Stimulated activated CD4-positive, alpha-beta T cell treated with anti-CD3 and anti-CD28 coated beads, Interleukin-2, amount 100 ng/mL, for 4 hours (primary cell): ENCODE measurements around the gene CYB561D2.
"Not testable (repeated sequence)": the region's sequence is repeated elsewhere in the genome, so short reads cannot be mapped to it uniquely, and the experiment has no call there.

ENCODE experiments used
- DNase-seq: peaks from one replicate; pipeline ENCODE4 v3.0.0-alpha.2; 2020; ENCODE audit warnings: low read depth

CYB561D2 gene, protein sequence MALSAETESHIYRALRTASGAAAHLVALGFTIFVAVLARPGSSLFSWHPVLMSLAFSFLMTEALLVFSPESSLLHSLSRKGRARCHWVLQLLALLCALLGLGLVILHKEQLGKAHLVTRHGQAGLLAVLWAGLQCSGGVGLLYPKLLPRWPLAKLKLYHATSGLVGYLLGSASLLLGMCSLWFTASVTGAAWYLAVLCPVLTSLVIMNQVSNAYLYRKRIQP

DNA sequence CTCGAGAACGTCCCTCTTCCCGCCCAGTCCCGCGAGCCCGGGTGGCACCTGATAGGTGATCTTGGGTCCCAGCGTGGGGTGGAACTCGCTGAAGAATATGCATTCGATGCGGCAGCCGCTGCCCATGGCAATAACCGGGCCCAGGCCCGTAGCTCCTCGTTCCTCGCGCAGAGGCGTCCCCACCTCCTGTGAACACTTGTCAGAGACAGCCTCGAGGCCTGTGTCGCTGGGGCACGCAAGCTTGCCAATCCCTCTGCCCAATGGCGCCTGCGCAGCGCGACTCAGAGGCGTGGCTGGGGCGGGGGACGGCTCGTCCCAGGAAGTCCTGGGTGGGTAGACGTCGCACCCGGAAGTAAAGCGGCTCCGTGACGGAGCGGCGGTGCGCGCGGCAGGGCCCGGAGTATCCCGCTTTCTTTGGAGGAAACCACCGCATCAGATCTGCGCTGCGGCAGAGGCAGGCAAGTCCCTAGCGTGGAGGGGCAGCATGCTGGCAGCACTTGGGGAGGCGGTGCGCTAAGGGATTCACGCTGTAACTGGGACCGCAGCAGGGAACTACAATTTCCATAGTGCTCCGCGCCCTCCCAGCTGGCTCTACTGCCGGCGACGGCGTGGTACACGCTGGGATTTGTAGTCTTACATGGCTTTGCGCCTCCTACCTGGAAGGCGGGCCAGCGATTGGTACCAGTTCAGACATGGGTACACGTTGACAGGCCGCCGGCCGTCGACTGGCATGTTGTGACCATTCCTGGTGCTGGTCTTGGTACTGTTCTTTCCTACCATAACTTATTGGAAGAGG is at the start of gene CYB561D2, which contains the start of gene NPRL2:
TSS of gene CYB561D2 (plus strand) at position 336 of the 796 bp plus-strand sequence. CDS start 572 bp downstream, outside the sequence.
TSS of gene NPRL2 (minus strand) at position 249 of the 796 bp plus-strand sequence. CDS start at position 126, 123 bp downstream.
- peak; percentile 99 for DNase-seq

DNA sequence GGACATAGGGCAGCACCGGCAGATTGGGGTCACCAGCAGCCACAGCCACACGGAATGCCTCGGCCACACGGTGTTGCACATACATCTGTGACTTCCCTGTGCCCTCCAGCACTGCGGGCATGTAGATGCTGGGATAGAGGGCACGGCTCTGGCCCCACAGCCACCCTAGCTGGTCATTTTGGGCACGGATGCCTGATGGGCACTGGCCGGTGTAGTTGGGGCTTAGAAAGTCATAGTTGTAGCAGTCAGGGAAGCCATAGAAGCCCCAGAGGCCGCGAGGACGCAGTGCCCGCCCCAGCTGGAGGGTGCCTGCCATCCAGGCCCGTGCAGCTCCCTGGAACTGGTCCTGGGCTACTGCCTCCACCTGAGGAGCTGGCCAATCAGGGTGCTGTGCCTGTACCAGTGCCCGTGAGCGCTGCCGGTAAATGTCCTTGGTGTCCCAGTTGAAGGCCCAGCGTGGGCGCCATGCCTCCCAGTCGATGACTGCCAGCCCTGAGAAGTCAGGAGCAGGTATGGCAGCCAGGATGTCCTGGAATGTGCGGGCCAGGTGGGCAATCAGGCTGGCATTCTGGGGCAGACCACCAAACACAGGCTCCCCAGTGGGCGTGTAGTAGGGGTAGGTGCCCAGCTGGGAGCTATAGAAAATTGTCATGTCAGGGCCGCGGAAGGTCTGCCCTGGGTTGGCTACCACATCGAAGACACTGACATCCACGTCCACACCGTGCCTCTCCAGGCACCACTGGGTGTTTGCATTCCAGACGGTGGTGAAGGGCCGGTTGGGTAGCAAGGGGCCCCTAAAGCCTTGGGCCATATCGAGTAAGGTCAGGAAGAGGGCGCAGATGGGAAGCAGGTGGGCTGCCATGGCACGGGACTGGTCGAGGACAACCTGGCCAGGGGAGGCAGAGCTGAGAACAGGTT is 48.3 kb upstream of the CYB561D2 start:
- DNase-seq, result no peak

DNA sequence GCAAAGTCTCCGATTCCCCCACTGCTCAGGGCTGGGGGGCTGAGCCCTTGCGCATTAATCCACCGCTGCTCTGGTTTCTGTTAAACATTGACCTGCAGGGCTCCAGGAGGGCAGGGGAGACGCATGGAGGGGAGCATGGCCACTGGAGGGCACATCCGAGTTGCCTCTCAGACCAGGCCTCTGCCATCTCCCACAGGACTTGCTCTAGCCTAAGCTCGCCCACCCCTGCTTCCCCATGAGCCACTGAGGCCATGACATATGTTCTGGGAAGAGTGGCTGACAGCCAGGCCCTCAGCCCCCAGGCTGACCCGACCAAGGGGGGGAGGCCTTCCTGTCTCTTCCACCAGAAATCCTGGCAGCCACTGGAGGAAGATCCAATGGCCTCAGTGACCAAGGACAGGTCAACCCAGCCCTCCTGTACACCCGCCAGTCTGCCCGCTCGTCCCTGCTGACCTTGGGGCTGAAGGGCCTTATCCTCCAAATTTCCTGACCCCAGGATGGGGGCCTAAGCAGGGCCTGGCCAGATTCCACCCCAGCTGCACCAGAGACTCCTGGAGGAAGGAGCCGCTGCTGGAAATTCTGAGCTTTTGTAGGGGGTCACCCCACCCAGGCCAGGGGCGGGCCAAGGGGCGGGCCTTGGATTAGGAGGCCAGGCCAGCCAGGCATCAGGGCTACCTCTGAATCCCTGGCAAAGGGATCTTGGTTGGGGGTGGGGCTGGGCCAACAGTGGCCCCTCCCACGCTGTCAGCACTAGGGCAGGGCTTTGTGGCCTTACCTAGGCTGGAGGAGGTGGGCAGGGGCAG is 47.4 kb upstream of the CYB561D2 start, which contains the start of gene HYAL1:
TSS of gene HYAL1 (minus strand) at position 562 of the 803 bp plus-strand sequence. CDS start 618 bp downstream, outside the sequence.
- DNase-seq, result no peak

DNA sequence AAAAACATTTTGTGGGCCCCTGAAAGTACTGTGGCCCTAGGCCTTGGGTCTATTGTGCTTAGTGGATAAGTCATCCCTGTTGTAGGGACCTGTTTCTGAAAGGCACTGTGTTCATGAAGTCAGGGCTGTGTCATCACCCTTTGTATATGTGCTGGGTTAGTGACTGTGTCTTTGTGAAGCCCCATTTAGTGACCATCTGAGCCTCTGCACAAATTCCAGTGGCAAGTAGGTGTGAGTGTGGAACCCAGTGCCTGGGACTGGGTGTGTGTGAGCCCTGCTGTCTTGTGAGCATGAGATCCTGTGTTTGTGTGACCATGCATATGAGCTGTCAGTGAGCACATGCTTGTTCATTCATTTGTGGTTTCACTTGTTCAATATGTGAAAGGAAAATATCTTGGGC is 46.1 kb upstream of the CYB561D2 start:
- no peak for DNase-seq

DNA sequence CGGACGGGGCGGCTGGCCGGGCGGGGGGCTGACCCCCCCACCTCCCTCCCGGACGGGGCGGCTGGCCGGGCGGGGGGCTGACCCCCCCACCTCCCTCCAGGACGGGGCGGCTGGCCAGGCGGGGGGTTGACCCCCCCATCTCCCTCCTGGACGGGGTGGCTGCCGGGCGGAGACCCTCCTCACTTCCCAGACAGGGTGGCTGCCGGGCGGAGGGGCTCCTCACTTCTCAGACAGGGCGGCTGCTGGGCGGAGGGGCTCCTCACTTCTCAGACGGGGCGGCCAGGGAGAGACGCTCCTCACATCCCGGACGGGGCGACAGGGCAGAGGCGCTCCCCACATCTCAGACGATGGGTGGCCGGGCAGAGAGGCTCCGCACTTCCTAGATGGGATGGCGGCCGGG is 38.6 kb upstream of the CYB561D2 start:
- DNase-seq, result not testable (repeated sequence)

DNA sequence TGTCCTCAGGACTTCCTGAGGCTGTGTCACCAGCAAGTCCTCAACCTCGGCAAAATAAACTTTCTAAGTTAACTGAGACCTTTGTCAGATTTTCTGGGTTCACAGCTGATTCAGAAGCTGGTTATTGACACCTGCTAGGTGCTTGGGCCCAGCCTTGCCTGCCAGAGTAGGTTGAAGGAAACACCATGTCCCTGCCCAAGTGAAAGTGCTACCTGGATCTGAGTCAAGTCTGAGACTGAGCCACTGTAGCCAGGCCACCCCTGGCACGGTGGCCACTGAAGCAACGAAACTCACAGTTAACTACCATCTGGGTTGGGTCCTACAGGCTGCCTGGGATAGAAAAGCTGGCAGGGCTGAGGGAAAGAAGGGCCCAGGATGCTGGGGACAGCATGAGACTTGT is 36.3 kb upstream of the CYB561D2 start:
- DNase-seq, result no peak

DNA sequence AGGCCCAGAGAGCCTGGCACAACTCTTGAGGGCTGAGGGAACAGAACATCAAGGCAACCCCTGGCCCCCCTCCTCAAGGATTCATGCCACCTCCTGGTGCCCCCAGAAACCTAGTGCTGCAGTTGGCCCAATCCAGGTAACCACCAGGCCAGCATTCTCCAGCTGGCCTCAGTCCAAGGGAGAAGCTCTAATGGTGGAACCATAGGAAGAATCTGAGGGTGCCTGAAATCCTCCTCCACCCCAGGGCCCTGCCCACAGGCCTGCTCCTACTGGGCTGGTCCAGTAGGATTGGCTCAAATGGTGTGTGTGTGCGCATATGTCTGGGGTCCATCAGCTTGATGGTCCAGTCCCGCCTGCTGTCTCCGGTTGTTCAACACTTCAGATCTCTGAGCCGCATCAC is 35.8 kb upstream of the CYB561D2 start:
- DNase-seq, result no peak

DNA sequence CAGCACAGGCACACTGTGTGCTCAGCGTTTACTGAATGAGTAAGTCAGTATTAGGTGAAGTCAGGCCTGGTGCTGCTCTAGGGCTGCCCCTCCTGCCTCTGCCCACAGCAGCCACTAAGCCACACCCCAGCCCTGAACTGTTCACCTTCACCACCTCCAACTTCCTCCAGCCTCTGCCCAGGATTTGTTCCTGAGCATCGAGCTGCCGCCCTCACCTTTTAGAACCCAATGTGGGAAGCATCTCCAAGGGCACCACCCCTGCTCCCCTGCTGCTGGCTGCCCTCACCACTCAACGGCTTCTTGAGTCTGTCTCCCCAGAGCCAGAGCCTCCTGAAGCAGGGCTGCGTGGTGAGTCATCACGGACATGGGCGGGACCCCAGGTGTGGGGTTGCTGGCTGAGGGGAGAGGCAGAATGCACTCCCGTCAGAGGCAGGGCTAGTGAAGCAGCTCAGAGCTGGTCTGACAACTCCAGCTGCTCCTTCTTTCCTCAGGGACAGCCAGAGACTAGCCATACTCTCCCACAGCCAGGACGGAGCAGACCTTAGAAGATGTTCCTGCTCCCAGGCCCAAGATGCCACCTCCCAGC is 33.9 kb upstream of the CYB561D2 start:
- DNase-seq, result peak; percentile 49

DNA sequence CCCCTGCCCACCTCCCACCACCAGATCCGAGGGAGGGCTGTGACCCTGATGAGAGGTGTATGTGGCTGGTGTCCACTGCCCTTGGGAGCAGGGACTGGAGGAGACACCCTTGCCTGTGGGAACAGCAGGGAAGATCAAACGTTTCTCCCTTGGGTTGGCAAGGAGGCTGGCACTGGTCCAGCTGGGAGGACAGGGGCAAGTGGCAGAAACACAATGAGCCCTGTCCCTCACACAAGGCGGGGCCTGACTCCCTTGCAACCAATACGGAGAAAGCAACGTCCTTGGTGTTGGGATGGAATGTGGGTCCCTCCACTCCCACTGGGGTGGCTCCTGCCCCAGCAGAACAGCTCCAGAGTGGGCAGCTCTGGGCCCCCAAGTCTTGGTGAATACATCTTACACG is 33.4 kb upstream of the CYB561D2 start:
- no peak for DNase-seq

DNA sequence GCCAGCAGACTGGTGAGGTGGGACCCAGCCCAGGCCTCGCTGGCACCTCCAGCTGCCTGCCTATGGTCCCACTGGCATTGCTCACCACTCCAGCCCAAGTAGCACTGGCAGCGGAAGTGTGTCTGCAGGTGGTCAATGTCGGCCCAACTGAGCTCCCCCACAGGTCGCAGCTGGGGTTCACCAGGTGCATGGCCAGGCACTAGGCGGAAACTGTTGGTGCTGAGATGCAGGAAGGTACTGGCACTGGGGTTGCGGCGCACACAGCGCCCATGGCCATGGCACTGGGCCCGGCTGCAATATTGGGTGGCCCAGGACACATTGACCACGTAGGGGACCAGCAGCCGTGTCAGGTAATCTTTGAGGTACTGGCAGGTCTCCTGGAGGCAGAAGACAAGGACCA is 32.5 kb upstream of the CYB561D2 start:
- DNase-seq, result no peak

DNA sequence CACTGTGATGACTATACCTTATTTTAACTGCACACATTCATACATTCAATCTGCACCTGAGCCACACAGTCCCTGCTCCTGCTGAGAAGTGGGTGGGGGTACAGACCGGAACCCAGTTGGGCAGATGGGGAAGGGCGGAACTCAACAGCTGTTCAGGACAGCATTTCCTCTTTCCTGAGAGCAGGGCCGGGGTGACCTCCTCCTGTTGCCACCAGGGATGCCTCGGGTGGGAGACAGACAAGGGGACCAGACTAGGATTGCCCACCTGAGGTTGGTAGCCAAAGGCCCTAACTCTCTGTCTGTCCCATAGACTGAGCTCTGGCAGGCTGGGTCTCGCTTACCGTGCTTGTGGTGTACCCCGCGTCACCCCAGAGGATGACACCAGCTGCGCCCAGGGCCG is 32.0 kb upstream of the CYB561D2 start:
- no peak for DNase-seq

DNA sequence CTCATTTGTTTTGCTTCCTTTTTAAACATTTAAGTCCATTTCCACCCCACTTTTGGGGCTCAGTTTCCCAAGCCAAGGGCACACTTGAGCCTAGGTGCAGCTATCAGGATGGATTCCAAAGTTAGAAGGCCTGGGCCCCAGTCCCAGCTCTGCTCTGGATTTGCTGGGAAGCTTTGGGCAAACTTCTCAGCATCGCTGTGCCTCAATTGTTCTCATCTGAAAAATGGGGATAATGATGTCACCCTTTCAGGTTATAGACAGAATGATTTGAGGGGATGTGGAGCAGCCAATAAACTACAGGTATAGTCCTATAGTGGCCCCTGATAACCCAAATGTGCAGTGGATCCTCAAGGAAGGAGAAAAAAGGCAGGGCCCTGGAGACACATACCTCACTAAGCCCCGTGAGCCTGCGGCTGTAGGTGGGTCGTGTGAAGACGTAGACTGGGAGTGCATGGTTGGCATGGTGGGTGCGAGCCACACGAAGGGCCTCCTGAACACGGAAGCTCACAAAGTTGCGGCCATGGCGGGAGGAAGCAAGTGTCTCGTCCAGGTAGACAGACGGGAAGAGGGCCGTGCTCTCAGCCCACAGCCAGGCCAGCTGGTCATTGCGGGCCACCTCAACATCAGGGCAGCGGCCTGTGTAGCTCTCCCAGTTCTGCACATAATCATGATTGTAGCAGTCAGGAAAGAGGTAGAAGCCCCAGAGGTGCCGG is 31.3 kb upstream of the CYB561D2 start:
- no peak for DNase-seq

DNA sequence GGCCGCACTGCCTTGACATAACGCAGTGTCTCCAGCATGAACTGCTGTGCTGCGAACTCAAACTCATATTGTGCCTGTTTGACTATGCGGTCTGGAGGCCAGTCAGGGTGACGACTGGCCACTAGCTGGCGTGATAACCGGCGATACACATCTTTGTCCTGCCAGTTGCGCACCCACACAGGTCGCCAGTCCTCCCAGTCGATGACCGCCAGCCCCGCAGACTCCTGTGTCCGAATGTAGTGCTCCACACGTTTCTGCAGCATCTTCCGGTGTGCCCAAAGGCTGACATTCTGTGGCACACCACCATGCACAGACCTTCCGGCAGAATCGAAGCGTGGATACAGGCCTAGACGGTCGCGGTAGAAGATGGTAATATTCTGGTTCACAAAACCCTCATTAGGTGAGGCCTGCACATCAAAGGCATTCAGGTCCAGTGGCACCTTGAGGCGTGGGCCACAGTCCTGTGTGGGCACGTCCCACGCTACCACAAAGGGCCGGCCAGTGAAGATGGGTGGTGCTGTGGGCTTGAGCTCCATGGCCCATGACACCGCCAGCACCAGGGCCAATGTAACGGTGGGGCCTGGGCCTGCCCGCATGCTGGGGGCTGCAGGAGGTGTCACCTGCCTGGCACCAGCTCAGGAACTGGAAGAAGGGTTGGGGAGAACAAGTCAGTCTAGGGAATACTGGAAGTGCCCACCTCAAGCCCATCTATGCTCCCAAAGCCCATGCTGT is 30.6 kb upstream of the CYB561D2 start:
- no peak for DNase-seq

DNA sequence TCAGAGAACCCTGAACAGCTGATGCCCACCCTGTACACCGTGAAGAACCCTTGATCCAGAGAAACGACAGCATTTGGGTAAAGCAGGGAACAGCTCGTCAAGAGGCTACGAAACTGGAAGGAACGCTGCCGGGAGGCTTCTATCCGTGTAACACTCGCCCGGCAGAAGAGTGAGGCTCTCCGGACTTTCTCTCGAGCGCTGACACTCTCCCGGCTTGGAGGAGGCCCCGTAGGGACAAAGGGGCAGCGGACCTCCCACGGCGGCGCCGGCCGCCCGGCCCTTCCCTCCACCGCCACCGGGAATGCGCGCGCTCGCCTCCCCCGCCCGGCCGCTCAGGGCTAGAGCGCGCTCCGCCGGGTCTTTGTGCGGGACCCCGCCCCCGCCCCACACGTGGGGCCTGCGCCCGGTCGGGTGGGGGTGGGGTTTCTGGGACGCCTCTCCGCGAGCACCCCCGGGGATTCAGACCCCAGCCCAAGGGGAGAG is 29.8 kb upstream of the CYB561D2 start:
- peak; percentile 57 for DNase-seq

DNA sequence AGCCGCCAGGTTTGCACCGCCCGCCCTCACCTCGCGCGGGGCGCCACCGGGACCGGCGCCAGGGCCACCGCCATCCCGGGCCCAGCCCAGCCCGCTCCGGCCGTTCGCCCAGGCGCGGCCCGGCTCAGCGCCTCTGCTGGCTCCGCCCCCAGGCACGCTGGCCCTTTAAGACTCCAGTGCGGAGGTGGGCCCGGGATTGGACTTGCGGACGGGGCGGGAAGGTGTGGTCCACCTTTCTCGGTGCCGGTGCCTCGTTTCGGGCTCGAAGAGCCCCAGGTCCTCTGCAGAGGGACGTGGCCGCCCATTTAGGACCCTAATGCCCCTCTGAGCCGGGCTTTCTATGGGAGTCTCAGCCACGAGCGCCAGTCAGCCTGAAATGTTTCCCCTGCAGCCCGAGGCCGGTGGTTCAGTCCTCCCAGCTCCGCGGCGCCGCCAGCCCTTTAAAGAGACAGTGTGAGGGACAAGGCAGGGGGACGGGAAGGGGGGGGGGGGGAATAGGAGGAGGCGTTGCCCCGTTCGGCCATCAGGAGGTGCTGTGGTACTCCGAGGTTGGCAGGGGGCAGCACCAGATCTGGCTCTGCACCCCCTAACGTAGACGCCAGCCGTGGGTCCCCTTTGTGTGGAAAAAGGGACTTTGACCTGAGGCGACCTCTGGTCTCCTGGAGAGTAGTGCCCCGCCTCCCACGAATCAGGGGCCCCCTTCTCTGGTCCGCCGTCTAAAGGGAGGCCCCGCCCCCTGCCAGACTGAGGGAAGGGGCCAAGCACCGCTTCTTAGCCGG is 29.1 kb upstream of the CYB561D2 start:
- peak; percentile 73 for DNase-seq

DNA sequence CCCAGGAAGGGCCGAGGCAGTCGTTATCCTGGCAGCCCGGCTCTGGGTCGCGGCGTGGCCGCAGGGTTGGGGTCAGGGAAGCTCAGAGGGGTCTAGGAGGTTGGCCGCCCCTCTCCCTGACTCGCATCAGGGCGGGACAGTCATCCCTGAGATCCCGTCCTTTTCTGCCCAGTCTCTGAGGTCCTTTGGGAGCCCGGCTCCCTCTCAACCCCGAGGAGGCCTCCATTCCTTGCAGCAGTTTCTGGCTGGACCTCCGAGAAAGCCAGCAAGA is 28.6 kb upstream of the CYB561D2 start:
- no peak for DNase-seq

DNA sequence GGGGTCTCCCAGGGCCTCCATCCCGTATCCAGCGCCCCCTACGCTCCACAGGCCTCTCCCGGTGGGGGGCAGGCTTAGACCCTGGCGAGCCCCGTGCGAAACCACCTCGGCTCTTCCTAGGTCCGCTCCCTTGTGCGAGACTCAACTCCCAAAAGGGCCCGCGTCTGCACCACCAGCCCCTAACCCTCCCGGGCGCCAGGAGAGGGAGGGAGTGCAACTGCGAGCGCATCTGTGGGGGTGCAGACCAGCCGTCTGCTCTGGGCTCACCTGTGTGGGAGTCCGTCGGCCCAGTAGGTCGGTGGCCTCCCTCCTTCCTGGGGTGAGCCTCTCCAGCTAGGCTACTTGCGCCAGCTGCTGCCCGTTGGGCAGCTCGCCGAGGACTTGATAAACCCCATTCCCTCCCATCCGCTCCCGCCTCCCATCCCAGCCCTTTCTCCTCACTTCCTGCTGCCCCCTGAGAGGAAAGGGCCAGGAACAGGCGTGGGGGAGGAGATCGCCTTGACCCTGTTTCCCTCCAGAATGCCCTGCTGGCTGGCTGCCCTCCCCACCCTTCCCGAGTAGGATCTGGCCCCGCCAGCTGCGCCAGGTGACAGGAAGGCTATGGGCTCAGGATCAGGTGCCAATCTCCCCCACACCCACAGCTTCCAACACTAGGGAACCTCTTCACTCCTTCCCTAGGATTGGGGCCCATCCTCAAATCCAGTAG is 28.1 kb upstream of the CYB561D2 start, which contains the start of gene HYAL2:
TSS of gene HYAL2 (minus strand) at position 360 of the 706 bp plus-strand sequence. CDS start 2,256 bp downstream, outside the sequence.
- DNase-seq, result no peak

DNA sequence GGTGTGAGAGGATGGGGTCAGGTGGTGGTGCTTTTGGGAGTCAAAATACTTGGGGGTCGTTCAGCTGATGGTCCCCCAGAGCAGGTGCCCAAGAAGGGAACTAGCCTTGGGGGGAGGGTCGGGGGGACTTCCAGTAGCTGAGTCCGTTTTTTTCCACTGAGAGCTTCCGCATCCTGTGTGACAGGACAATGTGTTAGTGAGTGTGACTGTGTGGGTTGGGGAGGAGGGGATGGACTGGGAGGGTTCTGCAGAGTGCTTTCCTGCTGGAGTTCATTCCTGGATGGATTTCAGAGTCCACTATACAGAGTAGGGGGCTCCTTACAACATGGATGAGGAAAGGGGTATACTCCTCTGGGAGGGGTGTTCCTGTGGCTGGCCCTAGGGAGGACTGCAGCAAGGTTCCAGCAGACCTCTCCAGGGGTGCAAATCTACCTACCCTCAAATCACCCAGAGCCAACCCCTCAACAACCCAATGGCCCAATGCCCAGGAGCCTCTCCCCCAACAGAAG is 27.5 kb upstream of the CYB561D2 start:
- DNase-seq, result no peak
